Omental fat pad (tissue), 4 donors: ENCODE data around the gene WFDC8. TPM values are rescaled to one million over a fixed set of nuclear protein-coding genes. Genes with fewer than 3 reads are reported as not detected.

Source experiments
- ATAC-seq: fragments of 150-250 bp; one replicate; pipeline ENCODE4 v1.9.1; 2016; ENCODE audit warnings: mild to moderate bottlenecking, moderate library complexity; ENCODE audit not compliant: low FRiP score
- DNase-seq: peaks from one replicate; pipeline ENCODE4 v3.0.0-alpha.2; 2019; ENCODE audit warnings: low spot score
- CTCF ChIP-seq, 3 donors: fragments of 450-650 bp; IDR thresholded peaks; one replicate each; pipeline ENCODE4 v1.5.1; 2016 to 2017; ENCODE audit warnings: antibody characterized with exemption in 3 of 3, mild to moderate bottlenecking in 3 of 3, moderate library complexity in 2 of 3
- total RNA-seq, 4 donors: library from RNA; depleted of rRNA; stranded (reverse); fragments of >200 nt; gene quantifications; one replicate each; pipeline ENCODE4 v1.1.0, GENCODE V29; 2016

The WFDC8 gene
- total RNA-seq, 4 donors from 2014 or later: not detected

- no peak for ATAC-seq
- TF ChIP-seq CTCF (IDR thresholded peaks at IDR 0.05): no peak
- no peak for DNase-seq
Observed at GRCh38 chr20:45552456-45552855, 26.6 kb downstream of the WFDC8 start.

DNA sequence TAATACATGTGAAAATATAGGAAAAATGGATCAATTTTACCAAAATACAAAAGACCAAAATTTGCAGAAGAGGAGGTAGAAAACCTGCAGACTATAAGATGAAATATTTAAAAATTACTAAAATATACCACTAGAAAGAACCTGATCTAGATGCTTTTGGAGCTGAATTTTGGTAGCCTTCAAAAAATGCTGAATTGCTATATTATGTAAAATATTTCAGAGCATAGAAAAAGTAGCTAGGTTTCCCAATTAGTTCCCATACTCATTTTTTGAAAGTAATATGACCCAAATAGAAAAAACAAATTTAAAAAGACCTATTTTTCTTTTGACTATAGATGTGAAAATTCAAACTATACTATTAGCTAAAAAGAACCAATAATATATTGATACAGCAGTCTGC is 28.3 kb downstream of the WFDC8 start:
- DNase-seq (no peak), ATAC-seq (no peak)
- TF ChIP-seq CTCF (IDR thresholded peaks at IDR 0.05): no peak

GRCh38 chr20:45548410-45548809 is 30.7 kb downstream of the WFDC8 start:
- ATAC-seq: no peak
- no peak for DNase-seq
- TF ChIP-seq CTCF (IDR thresholded peaks at IDR 0.05): no peak

GRCh38 chr20:45547206-45547770 is 31.8 kb downstream of the WFDC8 start, which contains the start of gene EPPIN:
Gene EPPIN (minus strand): TSS chr20:45547401. CDS start chr20:45547357, 44 bp downstream.
- no peak for TF ChIP-seq CTCF (IDR thresholded peaks at IDR 0.05)
- ATAC-seq: no peak
- no peak for DNase-seq

- DNase-seq (no peak), ATAC-seq (peak; percentile 75)
- TF ChIP-seq CTCF (IDR thresholded peaks at IDR 0.05): no peak
Observed at GRCh38 chr20:45545754-45546453, 33.2 kb downstream of the WFDC8 start.

- no peak for ATAC-seq
- no peak for DNase-seq
Observed at GRCh38 chr20:45545351-45545750, 33.7 kb downstream of the WFDC8 start.

More at GRCh38 chr20:45545351-45545750, 33.7 kb downstream of the WFDC8 start:
- no peak for TF ChIP-seq CTCF (IDR thresholded peaks at IDR 0.05)
